Measurements from ENCODE around the gene COL11A2. TPM values are rescaled to one million over a fixed set of nuclear protein-coding genes. Genes with fewer than 3 reads are reported as not detected.
A peak's percentile ranks its signal among the peaks of the same experiment; 100 is the strongest.

COL11A2 gene
- total and polyA plus RNA-seq, 2 of the 13 experiments (the other 11 are each of a cell fraction or from before 2014, with no cell fraction given), result 0.55 TPM

DNA sequence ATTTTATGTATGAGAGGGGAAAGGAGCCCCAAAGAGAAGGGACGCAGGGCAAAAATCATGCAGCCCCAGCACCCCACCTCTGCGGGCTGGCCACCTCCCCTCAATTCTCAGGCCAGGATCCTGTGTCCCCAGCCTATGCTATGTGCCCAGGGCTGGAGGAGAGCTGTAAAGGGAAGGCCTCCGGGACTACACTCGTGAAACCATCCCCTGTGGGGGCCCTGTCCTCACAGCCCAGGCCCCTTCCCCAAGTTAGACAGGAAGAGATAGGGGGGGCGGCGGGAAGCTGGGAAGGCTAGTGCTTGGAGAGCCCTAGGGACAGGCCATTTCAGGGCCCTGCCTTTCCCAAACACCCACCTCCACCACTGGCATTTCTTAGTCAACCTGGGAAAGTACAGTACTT lies 1.4 kb upstream of the COL11A2 start:
- TF ChIP-seq ZNF883 (CRISPR knock-in tag; IDR thresholded peaks at IDR 0.05; ENCODE audit: not compliant biosample characterization) (no peak), ZNF781 (CRISPR knock-in tag; IDR thresholded peaks at IDR 0.05; ENCODE audit: borderline replicate concordance, not compliant biosample characterization) (no peak), ZNF652 (CRISPR knock-in tag; IDR thresholded peaks at IDR 0.05; ENCODE audit: borderline replicate concordance, low read depth) (no peak), AGO2 (optimal IDR thresholded peaks at IDR 0.05; ENCODE audit: low read depth, low read length) (peak; percentile 26), RBFOX2 (IDR thresholded peaks at IDR 0.05; ENCODE audit: low read depth, low read length) (peak; percentile 14; the same call in 1 of the 2 replicates), POLR2A (IDR thresholded peaks at IDR 0.05; ENCODE audit: insufficient read depth in 1 of 2, low read depth in 2 of 2, low read length in 2 of 2) (peak in 1 of 2 experiments; percentile 42; a peak in 1 of 4 replicates), SNAI1 (CRISPR knock-in tag; IDR thresholded peaks at IDR 0.05; ENCODE audit: borderline replicate concordance) (no peak), ZFX (CRISPR knock-in tag; IDR thresholded peaks at IDR 0.05; ENCODE audit: low read depth) (0 out of 2 replicates have a peak, but pooled peaks have one; percentile 15), FIP1L1 (IDR thresholded peaks at IDR 0.05; ENCODE audit: borderline replicate concordance, insufficient read depth, low read depth, low read length) (no peak)
- TF ChIP-seq, protein P1, sequence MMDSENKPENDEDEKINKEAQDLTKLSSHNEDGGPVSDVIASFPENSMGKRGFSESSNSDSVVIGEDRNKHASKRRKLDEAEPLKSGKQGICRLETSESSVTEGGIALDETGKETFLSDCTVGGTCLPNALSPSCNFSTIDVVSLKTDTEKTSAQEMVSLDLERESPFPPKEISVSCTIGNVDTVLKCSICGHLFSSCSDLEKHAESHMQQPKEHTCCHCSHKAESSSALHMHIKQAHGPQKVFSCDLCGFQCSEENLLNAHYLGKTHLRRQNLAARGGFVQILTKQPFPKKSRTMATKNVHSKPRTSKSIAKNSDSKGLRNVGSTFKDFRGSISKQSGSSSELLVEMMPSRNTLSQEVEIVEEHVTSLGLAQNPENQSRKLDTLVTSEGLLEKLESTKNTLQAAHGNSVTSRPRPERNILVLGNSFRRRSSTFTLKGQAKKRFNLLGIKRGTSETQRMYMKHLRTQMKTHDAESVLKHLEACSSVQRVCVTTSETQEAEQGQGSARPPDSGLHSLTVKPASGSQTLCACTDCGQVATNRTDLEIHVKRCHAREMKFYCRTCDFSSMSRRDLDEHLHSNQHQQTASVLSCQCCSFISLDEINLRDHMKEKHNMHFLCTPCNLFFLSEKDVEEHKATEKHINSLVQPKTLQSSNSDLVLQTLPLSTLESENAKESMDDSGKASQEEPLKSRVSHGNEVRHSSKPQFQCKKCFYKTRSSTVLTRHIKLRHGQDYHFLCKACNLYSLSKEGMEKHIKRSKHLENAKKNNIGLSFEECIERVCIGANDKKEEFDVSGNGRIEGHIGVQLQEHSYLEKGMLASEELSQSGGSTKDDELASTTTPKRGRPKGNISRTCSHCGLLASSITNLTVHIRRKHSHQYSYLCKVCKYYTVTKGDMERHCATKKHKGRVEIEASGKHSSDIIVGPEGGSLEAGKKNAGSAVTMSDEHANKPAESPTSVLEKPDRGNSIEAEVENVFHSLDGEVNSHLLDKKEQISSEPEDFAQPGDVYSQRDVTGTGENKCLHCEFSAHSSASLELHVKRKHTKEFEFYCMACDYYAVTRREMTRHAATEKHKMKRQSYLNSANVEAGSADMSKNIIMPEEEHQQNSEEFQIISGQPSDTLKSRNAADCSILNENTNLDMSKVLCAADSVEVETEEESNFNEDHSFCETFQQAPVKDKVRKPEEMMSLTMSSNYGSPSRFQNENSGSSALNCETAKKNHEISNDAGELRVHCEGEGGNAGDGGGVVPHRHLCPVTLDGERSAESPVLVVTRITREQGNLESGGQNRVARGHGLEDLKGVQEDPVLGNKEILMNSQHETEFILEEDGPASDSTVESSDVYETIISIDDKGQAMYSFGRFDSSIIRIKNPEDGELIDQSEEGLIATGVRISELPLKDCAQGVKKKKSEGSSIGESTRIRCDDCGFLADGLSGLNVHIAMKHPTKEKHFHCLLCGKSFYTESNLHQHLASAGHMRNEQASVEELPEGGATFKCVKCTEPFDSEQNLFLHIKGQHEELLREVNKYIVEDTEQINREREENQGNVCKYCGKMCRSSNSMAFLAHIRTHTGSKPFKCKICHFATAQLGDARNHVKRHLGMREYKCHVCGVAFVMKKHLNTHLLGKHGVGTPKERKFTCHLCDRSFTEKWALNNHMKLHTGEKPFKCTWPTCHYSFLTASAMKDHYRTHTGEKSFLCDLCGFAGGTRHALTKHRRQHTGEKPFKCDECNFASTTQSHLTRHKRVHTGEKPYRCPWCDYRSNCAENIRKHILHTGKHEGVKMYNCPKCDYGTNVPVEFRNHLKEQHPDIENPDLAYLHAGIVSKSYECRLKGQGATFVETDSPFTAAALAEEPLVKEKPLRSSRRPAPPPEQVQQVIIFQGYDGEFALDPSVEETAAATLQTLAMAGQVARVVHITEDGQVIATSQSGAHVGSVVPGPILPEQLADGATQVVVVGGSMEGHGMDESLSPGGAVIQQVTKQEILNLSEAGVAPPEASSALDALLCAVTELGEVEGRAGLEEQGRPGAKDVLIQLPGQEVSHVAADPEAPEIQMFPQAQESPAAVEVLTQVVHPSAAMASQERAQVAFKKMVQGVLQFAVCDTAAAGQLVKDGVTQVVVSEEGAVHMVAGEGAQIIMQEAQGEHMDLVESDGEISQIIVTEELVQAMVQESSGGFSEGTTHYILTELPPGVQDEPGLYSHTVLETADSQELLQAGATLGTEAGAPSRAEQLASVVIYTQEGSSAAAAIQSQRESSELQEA (CRISPR knock-in tag; IDR thresholded peaks at IDR 0.05; ENCODE audit: not compliant biosample characterization), result no peak
- POLR2A ChIA-PET, result no interaction called here
- FAIRE-seq, result no peak
- peaks cover 0 to 10% of the 10 kb centered on the region in 2 experiments; a peak in 1 of 5 replicates for H3K27me3 ChIP-seq (ENCODE audit: control insufficient read depth in 1 of 2, insufficient read depth in 2 of 2, low read length in 2 of 2)
- H3K79me2 ChIP-seq (ENCODE audit: insufficient read depth, low read length), result no peaks in the 10 kb centered on the region
- no peaks in the 10 kb centered on the region for H3K9me3 ChIP-seq (ENCODE audit: low read length)
- CTCF ChIA-PET (ENCODE audit: low intra/inter-chr PET ratio, low total read pairs), result no interaction called here
- no peak for DNase-seq (ENCODE audit: low spot score)
- intact Hi-C loops (cut with micrococcal nuclease; ENCODE audit: unreplicated experiment) (no loop called here), in situ Hi-C loops (cut with HindIII; ENCODE audit: extremely low pct_ligation_motif_present, low pct_unique_long_range_greater_than_20kb) (no loop called here)
- WGBS (ENCODE audit: low lambda C conversion rate), result 94% methylated on average over 6 of the region's 6 CpGs
- peaks cover 16% of the 10 kb centered on the region for H4K20me1 ChIP-seq (ENCODE audit: insufficient read depth, low read length)
- H3K4me3 ChIP-seq (replicated peaks in 1 of 3; ENCODE audit: insufficient read depth in 1 of 3, low read depth in 2 of 3, low read length in 3 of 3), result no peak overlapping the region
- no peak for ATAC-seq
- H3K36me3 ChIP-seq (replicated peaks in 1 of 2; ENCODE audit: control insufficient read depth in 1 of 2, insufficient read depth in 2 of 2, low read length in 2 of 2), result peaks cover 19 to 34% of the 10 kb centered on the region in 2 experiments
- no peak overlapping the region for H2AFZ ChIP-seq (ENCODE audit: low read length)
- no TSS peak for BruUV-seq (replicated peaks)
- peaks cover 52% of the 10 kb centered on the region for H3K4me1 ChIP-seq (ENCODE audit: insufficient read depth, low read length)
- H3K9ac ChIP-seq (ENCODE audit: insufficient read depth, low read depth, low read length), result no peak overlapping the region
- H3K27ac ChIP-seq (ENCODE audit: extremely low read length, insufficient read depth, low read length), result no peak overlapping the region
- H3K4me2 ChIP-seq (ENCODE audit: low read depth, low read length), result no peak overlapping the region
